Measurements from ENCODE around the gene JCAD. TPM values are rescaled to one million over a fixed set of nuclear protein-coding genes. Genes with fewer than 3 reads are reported as not detected.

Gene JCAD
- total and polyA plus RNA-seq, 10 of the 15 experiments (the other 5 are each of a cell fraction or from before 2014, with no cell fraction given) = 0.28 TPM; not detected in 9

- in situ Hi-C loops (cut with MboI) = no loop called here
- TF ChIP-seq BCLAF1 (IDR thresholded peaks at IDR 0.05) (no peak), EZH2 (IDR thresholded peaks at IDR 0.05; ENCODE audit: borderline replicate concordance, control insufficient read depth, low read depth, low read length) (no peak), RELA (IDR thresholded peaks at IDR 0.05; ENCODE audit: borderline replicate concordance, partially characterized antibody) (no peak), POLR2A (IDR thresholded peaks at IDR 0.05; ENCODE audit: low read depth, low read length) (no peak), SMARCA5 (IDR thresholded peaks at IDR 0.05) (no peak), ATF3 (IDR thresholded peaks at IDR 0.05; ENCODE audit: borderline replicate concordance, extremely low read depth, low read depth, low read length) (no peak), SMAD5 (IDR thresholded peaks at IDR 0.05; ENCODE audit: low read depth) (no peak), CEBPB (IDR thresholded peaks at IDR 0.05; ENCODE audit: borderline replicate concordance in 1 of 2, low read depth in 2 of 2, low read length in 2 of 2) (no peak), RAD21 (IDR thresholded peaks at IDR 0.05; ENCODE audit: insufficient read depth, low read depth, low read length) (no peak), ZBTB33 (IDR thresholded peaks at IDR 0.05) (no peak), ESRRA (IDR thresholded peaks at IDR 0.05; ENCODE audit: low read length) (no peak)
- ATAC-seq = no peak
- no peak overlapping the region for H3K9ac ChIP-seq (ENCODE audit: control insufficient read depth, insufficient read depth, low read length)
- no peak overlapping the region for H2AFZ ChIP-seq (ENCODE audit: control insufficient read depth, low read depth, low read length)
- FAIRE-seq = no peak
- intact Hi-C loops (cut with micrococcal nuclease; ENCODE audit: unreplicated experiment) = no loop called here
- no peaks in the 10 kb centered on the region for H3K27me3 ChIP-seq (replicated peaks in 1 of 2; ENCODE audit: control insufficient read depth in 2 of 2, insufficient read depth in 2 of 2, low read length in 1 of 2)
- H4K20me1 ChIP-seq (ENCODE audit: control insufficient read depth, insufficient read depth) = no peaks in the 10 kb centered on the region
- RAD21 ChIA-PET (ENCODE audit: unreplicated experiment) = no interaction called here
- H3K4me2 ChIP-seq (ENCODE audit: control insufficient read depth, insufficient read depth) = no peak overlapping the region
- H3K4me1 ChIP-seq (ENCODE audit: control insufficient read depth, insufficient read depth, low read length) = no peaks in the 10 kb centered on the region
- SMC1A ChIA-PET (ENCODE audit: uncharacterized antibody, unreplicated experiment) = interaction anchor here (0.9 kb wide), 1 partner anchor 76 kb away, joined by 4 read pairs; no protein-coding TSS in a partner anchor
- no TSS peak for BruUV-seq (replicated peaks)
- no peak overlapping the region for H3K4me3 ChIP-seq
- POLR2A ChIA-PET = no interaction called here
- no peaks in the 10 kb centered on the region for H3K9me3 ChIP-seq (replicated peaks; ENCODE audit: control insufficient read depth, insufficient read depth, low read length)
- WGBS (ENCODE audit: insufficient coverage, insufficient replicate concordance, low lambda C conversion rate, missing lambda C conversion rate) = 27% methylated on average over 4 of the region's 4 CpGs
- CTCF ChIA-PET = no interaction called here
- no peaks in the 10 kb centered on the region for H3K36me3 ChIP-seq (ENCODE audit: control insufficient read depth in 2 of 2, insufficient read depth in 2 of 2, low read length in 1 of 2)
- no peaks in the 10 kb centered on the region for H3K79me2 ChIP-seq (ENCODE audit: control insufficient read depth, insufficient read depth, low read length)
- no peak for DNase-seq (ENCODE audit: low read depth, low spot score)
- H3K27ac ChIP-seq (ENCODE audit: control insufficient read depth, insufficient read depth) = no peak overlapping the region
These were observed 93.1 kb downstream of the JCAD start for GRCh38 chr10:29966269-29966668.

Data from GM12878 (cell line).